Lung (tissue), 12 donors: ENCODE results near the gene FRRS1. TPM values are rescaled to one million over a fixed set of nuclear protein-coding genes. Genes with fewer than 3 reads are reported as not detected.

Experiments used
- ATAC-seq: fragments of 200-7000 bp; cut with Tn5 transposase; one replicate; pipeline ENCODE4 v1.9.1; 2020; ENCODE audit warnings: moderate number of reproducible peaks; ENCODE audit not compliant: insufficient read depth, low FRiP score
- DNase-seq, 3 donors: peaks; one replicate each; pipeline ENCODE4 v3.0.0-alpha.2; 2013 to 2017
- H3K27ac ChIP-seq, 2 donors: one replicate each; pipeline ENCODE4 v1.5.1; 2013; ENCODE audit warnings: mild to moderate bottlenecking in 2 of 2, moderate library complexity in 2 of 2, control low read depth in 1 of 2, inconsistent platforms in 1 of 2, low read depth in 1 of 2, low read length in 1 of 2
- H3K27me3 ChIP-seq, 3 donors: one replicate each; pipeline ENCODE4 v1.5.1; 2013; ENCODE audit warnings: low read length in 2 of 3; ENCODE audit not compliant: control insufficient read depth in 3 of 3, insufficient read depth in 3 of 3
- H3K36me3 ChIP-seq, 4 donors: one replicate each; pipeline ENCODE4 v1.5.1; 2013; ENCODE audit warnings: low read length in 4 of 4, mild to moderate bottlenecking in 1 of 4, moderate library complexity in 1 of 4; ENCODE audit not compliant: control insufficient read depth in 4 of 4, insufficient read depth in 4 of 4
- H3K4me1 ChIP-seq, 5 donors: one replicate each; pipeline ENCODE4 v1.5.1; 2013; ENCODE audit warnings: low read length in 5 of 5, mild to moderate bottlenecking in 2 of 5, moderate library complexity in 1 of 5; ENCODE audit not compliant: control insufficient read depth in 5 of 5, insufficient read depth in 5 of 5
- H3K4me3 ChIP-seq: one replicate; pipeline ENCODE4 v1.5.1; 2013; ENCODE audit warnings: mild to moderate bottlenecking, control low read depth, moderate library complexity
- H3K9ac ChIP-seq, 2 donors: one replicate each; pipeline ENCODE4 v1.5.1; 2013; ENCODE audit warnings: low read length in 2 of 2, control low read depth in 1 of 2; ENCODE audit not compliant: insufficient read depth in 1 of 2
- H3K9me3 ChIP-seq, 4 donors: one replicate each; pipeline ENCODE4 v1.5.1; 2013; ENCODE audit warnings: low read length in 3 of 4, mild to moderate bottlenecking in 1 of 4, moderate library complexity in 1 of 4; ENCODE audit not compliant: control insufficient read depth in 4 of 4, insufficient read depth in 3 of 4
- WGBS, 2 donors: extraction: QIAGEN DNeasy Blood & Tissue Kit; methylation state at CpG; one replicate each; pipeline ENCODE4 v1.1.7; 2013; 5-methylcytosine and 5-hydroxymethylcytosine counted together
- polyA plus RNA-seq, 2 donors: library from polyadenylated mRNA; stranded (reverse); fragments of 200-250 nt; gene quantifications; one replicate each; pipeline ENCODE4 v1.2.1, GENCODE V29; 2013
- total RNA-seq, 2 donors: library from RNA; depleted of rRNA in 1 of 2; stranded (reverse); fragments of >200 nt in 1 of 2; gene quantifications; one replicate each; pipeline ENCODE4 v1.2.1, GENCODE V29; 2014 to 2021
- TF ChIP-seq, protein P1 (sequence below): IDR thresholded peaks from 2 replicates; pipeline ENCODE4 v1.5.1; 2012; ENCODE audit warnings: mild to moderate bottlenecking; ENCODE audit errors: control extremely low read depth, extremely low read depth
- donor health status: control.
- donor health status: control.
- donor health status: Bipolar disorder and iron deficiency.
- donor health status: healthy.
- donor health status: DM: yes; HTN: yes; CAD: no.

FRRS1 gene
- total and polyA plus RNA-seq, 4 donors, result 0.67 to 12.1 (median 7.4) TPM

DNA sequence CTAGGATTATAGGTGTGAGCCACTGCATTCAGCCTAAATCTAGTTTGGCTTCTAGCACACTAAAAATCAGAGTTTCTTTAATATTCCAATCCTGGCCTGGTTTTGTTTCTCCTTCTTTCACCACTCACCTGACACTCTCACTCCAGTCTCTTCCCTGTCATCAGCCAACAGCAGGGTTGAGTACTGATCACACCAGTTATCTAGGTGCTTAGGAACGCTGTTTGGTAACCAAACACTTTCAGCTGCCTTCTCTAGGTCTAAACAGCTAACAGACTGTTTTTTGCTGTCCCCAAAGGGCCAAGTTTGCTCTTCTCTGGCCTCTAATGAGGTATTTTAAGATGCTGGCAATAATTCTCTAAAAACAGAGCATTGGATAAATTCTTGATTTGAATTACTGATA, 17.7 kb upstream of the FRRS1 start:
- TF ChIP-seq, protein P1, sequence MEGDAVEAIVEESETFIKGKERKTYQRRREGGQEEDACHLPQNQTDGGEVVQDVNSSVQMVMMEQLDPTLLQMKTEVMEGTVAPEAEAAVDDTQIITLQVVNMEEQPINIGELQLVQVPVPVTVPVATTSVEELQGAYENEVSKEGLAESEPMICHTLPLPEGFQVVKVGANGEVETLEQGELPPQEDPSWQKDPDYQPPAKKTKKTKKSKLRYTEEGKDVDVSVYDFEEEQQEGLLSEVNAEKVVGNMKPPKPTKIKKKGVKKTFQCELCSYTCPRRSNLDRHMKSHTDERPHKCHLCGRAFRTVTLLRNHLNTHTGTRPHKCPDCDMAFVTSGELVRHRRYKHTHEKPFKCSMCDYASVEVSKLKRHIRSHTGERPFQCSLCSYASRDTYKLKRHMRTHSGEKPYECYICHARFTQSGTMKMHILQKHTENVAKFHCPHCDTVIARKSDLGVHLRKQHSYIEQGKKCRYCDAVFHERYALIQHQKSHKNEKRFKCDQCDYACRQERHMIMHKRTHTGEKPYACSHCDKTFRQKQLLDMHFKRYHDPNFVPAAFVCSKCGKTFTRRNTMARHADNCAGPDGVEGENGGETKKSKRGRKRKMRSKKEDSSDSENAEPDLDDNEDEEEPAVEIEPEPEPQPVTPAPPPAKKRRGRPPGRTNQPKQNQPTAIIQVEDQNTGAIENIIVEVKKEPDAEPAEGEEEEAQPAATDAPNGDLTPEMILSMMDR, result no peak
- H3K9ac ChIP-seq, result no peak overlapping the region
- 68 to 75% methylated on average over 1 of the region's 1 CpG for WGBS, 2 donors
- ATAC-seq (no peak), DNase-seq (no peak)
- H3K4me1 ChIP-seq, result no peaks in the 10 kb centered on the region
- no peaks in the 10 kb centered on the region for H3K9me3 ChIP-seq
- no peak overlapping the region for H3K27ac ChIP-seq
- H3K4me3 ChIP-seq, result no peak overlapping the region
- peaks cover 0 to 2% (median 0%) of the 10 kb centered on the region in 3 donors for H3K27me3 ChIP-seq
- H3K36me3 ChIP-seq, result no peaks in the 10 kb centered on the region

DNA sequence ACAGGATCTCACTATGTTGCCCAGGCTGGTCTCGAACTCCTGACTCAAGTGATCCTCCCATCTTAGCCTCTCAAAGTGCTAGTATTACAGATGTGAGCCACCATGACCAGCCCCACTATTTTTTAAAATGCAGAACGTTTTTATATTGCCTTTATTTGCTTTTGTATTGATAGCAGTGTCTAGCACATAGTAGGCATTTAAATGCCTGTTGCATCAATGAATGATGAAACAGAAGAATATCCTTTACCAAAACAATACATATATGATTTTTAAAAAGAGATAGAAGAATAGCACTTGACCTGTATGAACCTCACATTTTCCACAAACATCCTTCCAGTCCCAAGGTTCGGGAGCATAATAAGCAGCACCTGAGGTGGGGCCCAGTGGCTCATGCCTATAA, 16.5 kb upstream of the FRRS1 start:
- no peaks in the 10 kb centered on the region for H3K4me1 ChIP-seq
- DNase-seq (no peak), ATAC-seq (no peak)
- 81 to 86% methylated on average over 3 of the region's 3 CpGs for WGBS, 2 donors
- H3K36me3 ChIP-seq, result no peaks in the 10 kb centered on the region
- no peak overlapping the region for H3K9ac ChIP-seq
- no peaks in the 10 kb centered on the region for H3K9me3 ChIP-seq
- H3K4me3 ChIP-seq, result no peak overlapping the region
- H3K27me3 ChIP-seq, result peaks cover 0 to 2% (median 0%) of the 10 kb centered on the region in 3 donors
- TF ChIP-seq, protein P1, result no peak
- no peak overlapping the region for H3K27ac ChIP-seq

DNA sequence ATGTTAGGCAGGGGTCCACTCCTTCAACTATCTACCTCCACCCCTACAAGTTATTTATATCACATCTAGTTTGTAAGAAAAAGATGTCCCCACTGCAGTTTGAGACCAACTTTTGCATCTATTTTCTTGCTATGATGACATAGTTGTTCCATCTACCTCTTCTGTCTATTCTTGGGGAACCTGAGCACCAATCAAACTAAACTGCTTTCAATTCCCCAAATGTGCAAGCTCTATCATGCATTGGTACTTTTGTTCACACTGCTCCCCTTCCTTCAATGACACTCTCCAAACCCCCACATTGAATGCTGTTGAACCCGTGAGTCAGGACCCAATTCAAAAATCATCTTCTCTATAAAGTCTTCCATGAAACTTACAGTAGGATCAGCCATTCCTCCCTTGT, 16.0 kb upstream of the FRRS1 start:
- Histone ChIP-seq H3K27ac (no peak overlapping the region), H3K4me3 (no peak overlapping the region), H3K36me3 (no peaks in the 10 kb centered on the region), H3K9ac (no peak overlapping the region), H3K4me1 (no peaks in the 10 kb centered on the region), H3K27me3 (peaks cover 0 to 2% (median 0%) of the 10 kb centered on the region in 3 donors), H3K9me3 (peaks cover 0 to 2% (median 0%) of the 10 kb centered on the region in 4 donors)
- DNase-seq (no peak), ATAC-seq (no peak)
- 91% methylated on average over 1 of the region's 1 CpG for WGBS, 2 donors
- TF ChIP-seq, protein P1, result no peak

DNA sequence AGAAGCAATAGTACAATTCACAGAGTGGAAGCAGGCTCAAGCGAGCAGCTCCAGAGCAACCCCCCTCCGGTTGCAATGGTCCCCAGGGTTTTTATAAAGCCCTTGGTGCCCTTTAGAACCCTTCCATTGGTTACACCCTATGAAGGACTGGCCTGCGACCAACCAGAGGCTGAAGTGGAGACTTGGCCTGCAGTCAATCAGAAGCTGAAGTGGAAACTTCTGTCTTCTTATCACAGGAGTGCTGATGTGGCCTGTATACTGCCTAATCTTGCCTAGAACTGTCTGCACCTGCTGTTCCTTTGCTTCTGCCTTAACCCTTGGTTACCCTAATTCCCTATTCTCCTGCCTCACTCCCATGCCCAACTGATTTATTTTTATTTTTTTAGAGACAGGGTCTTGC, 15.4 kb upstream of the FRRS1 start:
- Histone ChIP-seq H3K27ac (no peak overlapping the region), H3K36me3 (no peaks in the 10 kb centered on the region), H3K4me3 (no peak overlapping the region), H3K9me3 (peaks cover 0 to 2% (median 0%) of the 10 kb centered on the region in 4 donors), H3K27me3 (peaks cover 0 to 2% (median 0%) of the 10 kb centered on the region in 3 donors), H3K4me1 (no peaks in the 10 kb centered on the region), H3K9ac (no peak overlapping the region)
- TF ChIP-seq, protein P1, result no peak
- DNase-seq (no peak), ATAC-seq (no peak)
- 87 to 91% methylated on average over 3 of the region's 3 CpGs for WGBS, 2 donors
